ENCODE data around the gene TRPC1.
A peak's percentile ranks its signal among the peaks of the same experiment; 100 is the strongest.

Gene TRPC1

DNA sequence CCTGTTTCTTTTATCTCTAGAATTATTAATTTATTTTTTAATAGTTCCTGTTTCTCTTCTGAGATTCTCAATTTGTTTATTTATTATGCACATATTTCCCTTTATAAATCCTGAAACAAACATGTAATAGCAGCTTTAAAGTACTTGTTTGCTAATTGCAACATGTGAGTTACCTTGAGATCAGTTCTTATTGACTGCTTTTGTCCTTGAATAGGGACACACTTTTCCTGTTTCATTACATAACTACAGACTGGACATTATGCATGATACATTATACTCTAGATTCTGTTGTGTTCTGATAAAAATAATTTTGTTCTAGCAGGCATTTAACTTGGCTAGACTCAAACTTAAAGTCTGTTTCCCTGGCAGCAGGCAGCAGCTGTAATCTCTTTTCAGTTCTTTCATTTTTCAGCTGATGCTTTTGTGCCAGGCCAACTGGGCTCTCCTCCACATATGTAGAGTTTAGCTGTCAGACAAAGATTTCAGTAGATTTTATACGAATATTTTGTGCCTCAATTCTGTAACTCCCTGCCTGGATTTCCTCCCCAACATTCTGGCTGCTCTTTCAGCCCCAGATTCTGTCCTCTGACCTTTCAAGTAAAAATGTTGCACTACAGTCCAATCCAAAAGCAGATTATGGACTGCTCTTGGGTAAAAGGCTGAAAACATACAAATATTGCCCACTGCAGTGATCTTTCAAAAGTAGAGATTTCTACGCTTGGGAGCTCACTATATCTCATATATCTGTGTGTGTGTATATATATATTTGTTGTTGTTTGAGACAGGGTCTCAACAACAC is 123.1 kb downstream of the TRPC1 start:
- no peak for DNase-seq

GRCh38 chr3:142849148-142849547 is 125.3 kb downstream of the TRPC1 start:
- no peak for DNase-seq

- DNase-seq = peak; percentile 98
These were observed 126.7 kb downstream of the TRPC1 start for GRCh38 chr3:142850395-142851023.

DNA sequence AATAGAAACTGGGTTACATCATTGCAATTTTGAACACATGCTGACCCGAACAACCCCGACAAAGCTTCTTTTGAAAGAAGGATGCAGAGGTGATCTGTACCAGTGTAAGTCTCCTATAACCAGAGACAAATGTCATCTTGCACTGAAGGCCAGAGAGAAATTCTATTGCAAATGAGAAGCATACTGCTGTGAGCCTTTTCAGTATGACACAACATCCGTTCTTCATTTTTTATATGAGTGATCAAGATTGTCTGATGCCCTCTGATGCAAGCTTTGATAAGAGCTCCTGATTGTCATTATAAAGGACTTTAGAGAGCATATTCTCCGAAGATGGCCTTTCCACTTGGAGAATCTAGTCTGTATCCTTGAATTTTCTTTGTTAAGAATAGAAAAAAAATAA is 128.2 kb downstream of the TRPC1 start:
- no peak for DNase-seq

DNA sequence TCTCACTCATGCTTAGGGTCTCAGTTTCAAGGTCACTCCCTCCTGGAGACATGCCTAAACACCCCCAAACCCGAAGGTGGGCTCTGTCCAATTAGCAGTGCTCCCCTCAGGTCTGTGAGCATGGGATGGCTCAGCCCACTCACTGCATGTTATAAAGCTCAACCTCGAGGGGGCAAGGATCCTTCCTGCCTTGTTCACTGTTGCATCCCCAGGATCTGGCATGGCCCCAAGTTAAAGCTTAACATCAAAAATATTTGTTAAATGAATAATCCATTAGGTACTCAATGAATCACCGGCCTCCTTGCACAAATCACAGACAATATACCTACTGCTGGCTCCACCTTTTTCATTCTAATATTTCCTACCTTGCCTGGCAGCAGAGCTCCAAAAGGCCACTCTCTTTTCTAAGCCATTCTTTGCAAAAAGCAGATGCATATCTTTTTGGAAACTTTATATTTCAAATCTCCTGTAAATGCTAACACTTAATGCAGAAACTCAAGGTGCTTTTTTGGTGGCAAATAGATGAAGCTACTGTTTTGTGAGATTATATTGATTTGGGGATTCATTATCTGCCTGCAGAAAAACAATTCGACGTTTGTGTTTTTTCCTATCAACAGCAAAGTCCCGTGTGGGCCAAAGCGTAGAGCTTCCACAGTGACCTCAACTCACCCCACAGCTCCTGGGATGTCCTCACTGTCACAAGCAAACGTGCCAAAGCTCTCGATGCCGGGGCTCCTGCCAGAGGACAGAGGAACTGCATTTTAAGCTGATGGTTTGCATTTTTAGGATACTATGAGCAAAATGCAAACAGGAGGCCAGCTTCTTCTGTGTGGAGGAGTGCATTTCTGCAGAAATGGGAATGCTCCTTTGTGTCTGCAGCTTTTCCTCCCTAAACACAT is 129.7 kb downstream of the TRPC1 start:
- DNase-seq = no peak

DNA sequence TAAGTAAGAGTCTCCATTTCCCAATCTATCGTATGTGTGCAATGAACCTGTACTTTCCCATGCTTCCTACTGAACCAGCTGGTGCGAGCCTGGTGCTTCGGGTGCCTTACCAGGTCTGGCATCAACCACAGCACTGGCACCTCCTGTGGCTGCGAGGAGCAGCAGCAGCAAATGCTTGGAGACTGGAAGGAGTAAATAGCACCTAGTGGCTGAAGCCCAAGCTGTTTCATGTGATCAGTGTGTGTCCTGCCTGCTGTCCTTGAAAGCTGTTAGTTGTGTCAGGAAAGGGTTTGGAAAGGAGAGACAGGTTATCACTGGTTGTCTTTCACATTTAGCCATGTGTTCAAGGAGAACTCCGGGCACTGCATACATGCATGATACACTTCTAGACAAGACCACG is 133.2 kb downstream of the TRPC1 start:
- no peak for DNase-seq
